NCI-H1092 (cell line): ENCODE results near the gene GCNA.

ENCODE experiments used
- DNase-seq: peaks from one replicate; lab custom pipeline; 2025; lab: John Stamatoyannopoulos, UW

Gene GCNA

GRCh38 chrX:71615954-71616353 lies 37.7 kb downstream of the GCNA start:
- no peak for DNase-seq

GRCh38 chrX:71616672-71617529 lies 38.7 kb downstream of the GCNA start:
- no peak for DNase-seq

- no peak for DNase-seq
These were observed 39.5 kb downstream of the GCNA start for GRCh38 chrX:71617742-71618141.

- DNase-seq: no peak
These were observed 40.1 kb downstream of the GCNA start, which contains the start of gene CXCR3 for GRCh38 chrX:71618303-71618721. Gene CXCR3, minus strand, starts transcription at chrX:71618511. Its CDS starts 62 bp downstream, at chrX:71618449.

- DNase-seq: no peak
These were observed 40.5 kb downstream of the GCNA start for GRCh38 chrX:71618787-71619186.

- DNase-seq: no peak
These were observed 41.0 kb downstream of the GCNA start for GRCh38 chrX:71619193-71619592.

- no peak for DNase-seq
These were observed 41.7 kb downstream of the GCNA start for GRCh38 chrX:71619986-71620385.

GRCh38 chrX:71621603-71622002 lies 43.4 kb downstream of the GCNA start:
- DNase-seq: no peak

- no peak for DNase-seq
These were observed 43.9 kb downstream of the GCNA start for GRCh38 chrX:71622032-71622575.

- DNase-seq: peak; percentile 71
These were observed 44.6 kb downstream of the GCNA start for GRCh38 chrX:71622576-71623450.

GRCh38 chrX:71623714-71624113 lies 45.5 kb downstream of the GCNA start:
- no peak for DNase-seq

GRCh38 chrX:71625471-71625870 lies 47.2 kb downstream of the GCNA start:
- no peak for DNase-seq

- no peak for DNase-seq
These were observed 48.3 kb downstream of the GCNA start for GRCh38 chrX:71626576-71626975.

- DNase-seq: no peak
These were observed 49.6 kb downstream of the GCNA start for GRCh38 chrX:71627588-71628404.

GRCh38 chrX:71629467-71629866 lies 51.2 kb downstream of the GCNA start:
- no peak for DNase-seq

GRCh38 chrX:71632923-71633657 lies 54.9 kb downstream of the GCNA start:
- DNase-seq: peak; percentile 64

- DNase-seq: no peak
These were observed 56.1 kb downstream of the GCNA start for GRCh38 chrX:71634366-71634765.

- DNase-seq: no peak
These were observed 58.4 kb downstream of the GCNA start for GRCh38 chrX:71636438-71637252.

- no peak for DNase-seq
These were observed 59.0 kb downstream of the GCNA start for GRCh38 chrX:71637253-71637618.

GRCh38 chrX:71637848-71638247 lies 59.6 kb downstream of the GCNA start:
- DNase-seq: no peak
